Neural progenitor cell (in vitro differentiated cells): Measurements from ENCODE around the gene UQCC3.

Source experiments
- EZH2phosphoT487 ChIP-seq: fragments of 200-600 bp; sonication (generic); IDR thresholded peaks from 2 replicates; pipeline ENCODE4 v1.6.1; 2017; ENCODE audit warnings: antibody characterized with exemption
- TF ChIP-seq, protein P1 (sequence below): fragments of 200-600 bp; sonication (generic); IDR thresholded peaks from 2 replicates; pipeline ENCODE4 v1.5.1; 2017; ENCODE audit warnings: antibody characterized with exemption, mild to moderate bottlenecking

DNA sequence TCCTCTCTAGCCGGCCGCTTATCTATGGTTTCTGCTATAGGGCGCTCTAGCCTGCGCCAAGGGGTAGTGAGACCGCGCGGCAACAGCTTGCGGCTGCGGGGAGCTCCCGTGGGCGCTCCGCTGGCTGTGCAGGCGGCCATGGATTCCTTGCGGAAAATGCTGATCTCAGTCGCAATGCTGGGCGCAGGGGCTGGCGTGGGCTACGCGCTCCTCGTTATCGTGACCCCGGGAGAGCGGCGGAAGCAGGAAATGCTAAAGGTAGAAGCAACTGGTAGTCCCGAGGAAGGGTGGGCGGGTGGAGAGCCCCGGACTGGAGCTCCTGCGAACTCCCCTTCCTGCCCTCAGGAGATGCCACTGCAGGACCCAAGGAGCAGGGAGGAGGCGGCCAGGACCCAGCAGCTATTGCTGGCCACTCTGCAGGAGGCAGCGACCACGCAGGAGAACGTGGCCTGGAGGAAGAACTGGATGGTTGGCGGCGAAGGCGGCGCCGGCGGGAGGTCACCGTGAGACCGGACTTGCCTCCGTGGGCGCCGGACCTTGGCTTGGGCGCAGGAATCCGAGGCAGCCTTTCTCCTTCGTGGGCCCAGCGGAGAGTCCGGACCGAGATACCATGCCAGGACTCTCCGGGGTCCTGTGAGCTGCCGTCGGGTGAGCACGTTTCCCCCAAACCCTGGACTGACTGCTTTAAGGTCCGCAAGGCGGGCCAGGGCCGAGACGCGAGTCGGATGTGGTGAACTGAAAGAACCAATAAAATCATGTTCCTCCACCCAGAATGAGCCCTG, at the start of gene UQCC3, which contains the start of gene LBHD1:
- no peak for TF ChIP-seq EZH2phosphoT487
- TF ChIP-seq, protein P1, sequence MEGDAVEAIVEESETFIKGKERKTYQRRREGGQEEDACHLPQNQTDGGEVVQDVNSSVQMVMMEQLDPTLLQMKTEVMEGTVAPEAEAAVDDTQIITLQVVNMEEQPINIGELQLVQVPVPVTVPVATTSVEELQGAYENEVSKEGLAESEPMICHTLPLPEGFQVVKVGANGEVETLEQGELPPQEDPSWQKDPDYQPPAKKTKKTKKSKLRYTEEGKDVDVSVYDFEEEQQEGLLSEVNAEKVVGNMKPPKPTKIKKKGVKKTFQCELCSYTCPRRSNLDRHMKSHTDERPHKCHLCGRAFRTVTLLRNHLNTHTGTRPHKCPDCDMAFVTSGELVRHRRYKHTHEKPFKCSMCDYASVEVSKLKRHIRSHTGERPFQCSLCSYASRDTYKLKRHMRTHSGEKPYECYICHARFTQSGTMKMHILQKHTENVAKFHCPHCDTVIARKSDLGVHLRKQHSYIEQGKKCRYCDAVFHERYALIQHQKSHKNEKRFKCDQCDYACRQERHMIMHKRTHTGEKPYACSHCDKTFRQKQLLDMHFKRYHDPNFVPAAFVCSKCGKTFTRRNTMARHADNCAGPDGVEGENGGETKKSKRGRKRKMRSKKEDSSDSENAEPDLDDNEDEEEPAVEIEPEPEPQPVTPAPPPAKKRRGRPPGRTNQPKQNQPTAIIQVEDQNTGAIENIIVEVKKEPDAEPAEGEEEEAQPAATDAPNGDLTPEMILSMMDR, result no peak
